Fibroblast of the aortic adventitia (primary cell): ENCODE data around the gene SLC35F3. TPM values are rescaled to one million over a fixed set of nuclear protein-coding genes. Genes with fewer than 3 reads are reported as not detected.

Experiments
- DNase-seq: peaks from one replicate; pipeline ENCODE4 v3.0.0-alpha.2; 2010; ENCODE audit warnings: low read depth
- H3K4me3 ChIP-seq: 2 replicates; pipeline ENCODE4 v1.5.1; 2011; ENCODE audit warnings: low read depth, mild to moderate bottlenecking, control low read depth, low read length, moderate library complexity
- total RNA-seq: library from RNA; depleted of rRNA; stranded (reverse); fragments of >200 nt; gene quantifications from 2 replicates; pipeline ENCODE4 v1.2.3, GENCODE V29; 2012; ENCODE audit warnings: low replicate concordance
- TF ChIP-seq, protein P1 (sequence below): IDR thresholded peaks from 2 replicates; pipeline ENCODE4 v1.5.1; 2011; ENCODE audit warnings: mild to moderate bottlenecking, low read length, control low read depth, inconsistent platforms; ENCODE audit not compliant: insufficient read depth

Gene SLC35F3
- total RNA-seq, 1 donor = not detected

GRCh38 chr1:234164098-234164709 lies 259.7 kb downstream of the SLC35F3 start:
- no peak overlapping the region for H3K4me3 ChIP-seq
- DNase-seq = no peak
- TF ChIP-seq, protein P1, sequence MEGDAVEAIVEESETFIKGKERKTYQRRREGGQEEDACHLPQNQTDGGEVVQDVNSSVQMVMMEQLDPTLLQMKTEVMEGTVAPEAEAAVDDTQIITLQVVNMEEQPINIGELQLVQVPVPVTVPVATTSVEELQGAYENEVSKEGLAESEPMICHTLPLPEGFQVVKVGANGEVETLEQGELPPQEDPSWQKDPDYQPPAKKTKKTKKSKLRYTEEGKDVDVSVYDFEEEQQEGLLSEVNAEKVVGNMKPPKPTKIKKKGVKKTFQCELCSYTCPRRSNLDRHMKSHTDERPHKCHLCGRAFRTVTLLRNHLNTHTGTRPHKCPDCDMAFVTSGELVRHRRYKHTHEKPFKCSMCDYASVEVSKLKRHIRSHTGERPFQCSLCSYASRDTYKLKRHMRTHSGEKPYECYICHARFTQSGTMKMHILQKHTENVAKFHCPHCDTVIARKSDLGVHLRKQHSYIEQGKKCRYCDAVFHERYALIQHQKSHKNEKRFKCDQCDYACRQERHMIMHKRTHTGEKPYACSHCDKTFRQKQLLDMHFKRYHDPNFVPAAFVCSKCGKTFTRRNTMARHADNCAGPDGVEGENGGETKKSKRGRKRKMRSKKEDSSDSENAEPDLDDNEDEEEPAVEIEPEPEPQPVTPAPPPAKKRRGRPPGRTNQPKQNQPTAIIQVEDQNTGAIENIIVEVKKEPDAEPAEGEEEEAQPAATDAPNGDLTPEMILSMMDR = no peak

DNA sequence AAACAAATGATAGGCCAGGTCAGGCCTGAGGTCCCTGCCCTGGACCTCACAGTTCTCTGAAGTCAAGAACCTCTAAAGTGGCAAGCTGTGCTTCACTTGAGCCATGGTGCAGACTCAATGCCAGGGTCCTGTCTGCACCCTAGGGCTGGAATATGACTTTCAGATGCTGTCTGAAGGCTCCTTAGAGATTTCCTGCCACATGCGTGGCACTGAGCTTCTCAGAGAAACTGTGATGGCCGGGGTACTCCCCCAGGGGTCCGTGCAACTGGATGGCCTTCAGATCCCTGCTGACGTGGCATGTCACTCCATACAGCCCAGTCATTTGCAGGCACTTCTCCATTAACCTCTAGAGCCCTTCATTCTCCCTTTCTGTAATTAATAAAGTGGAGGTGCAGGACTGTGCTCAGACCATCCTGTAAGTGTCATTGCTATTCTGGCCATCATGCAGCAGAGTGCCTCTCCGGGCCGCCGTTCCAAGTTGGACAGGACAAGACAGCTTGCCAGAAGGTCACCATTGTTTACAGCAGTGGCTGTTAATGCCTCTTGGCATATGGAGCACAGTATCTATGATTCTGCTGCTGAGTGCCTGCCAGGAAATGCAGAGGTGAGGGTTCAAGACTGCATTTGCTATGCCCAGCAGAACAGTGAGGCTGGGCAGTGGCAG lies 263.7 kb downstream of the SLC35F3 start:
- TF ChIP-seq, protein P1 = no peak
- DNase-seq = no peak
- no peak overlapping the region for H3K4me3 ChIP-seq

DNA sequence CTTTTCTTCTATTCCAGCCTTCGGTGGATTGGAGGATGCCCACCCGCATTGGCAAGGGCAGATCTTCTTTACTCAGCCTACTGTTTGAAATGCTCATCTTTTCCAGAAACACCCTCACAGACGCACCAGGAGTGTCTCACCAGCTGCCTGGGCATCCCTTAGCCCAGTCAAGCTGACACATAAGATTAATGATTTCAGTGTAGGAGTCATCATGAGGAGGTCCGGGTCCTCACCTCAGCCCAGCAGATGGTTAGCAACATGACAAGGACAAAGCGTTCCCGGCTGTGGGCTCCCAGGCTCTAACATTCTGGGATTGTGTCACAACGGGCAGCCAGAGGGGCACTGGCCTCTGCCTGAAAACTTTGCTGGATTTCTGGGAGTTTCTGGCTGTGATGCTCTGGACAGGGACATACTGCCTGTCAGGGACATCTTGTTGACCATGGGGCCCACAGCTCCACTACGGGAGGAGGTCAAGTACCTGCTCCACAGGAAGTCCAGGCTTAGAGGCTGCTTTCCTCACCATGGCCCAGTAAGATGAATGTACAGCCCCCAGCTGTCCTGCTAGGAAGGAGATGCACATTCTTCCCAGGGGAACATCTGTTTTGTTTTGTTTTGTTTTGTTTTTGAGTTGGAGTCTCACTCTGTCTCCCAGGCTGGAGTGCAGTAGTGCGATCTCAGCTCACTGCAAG lies 264.8 kb downstream of the SLC35F3 start:
- no peak for DNase-seq
- TF ChIP-seq, protein P1 = no peak
- H3K4me3 ChIP-seq = no peak overlapping the region

GRCh38 chr1:234170067-234170466 lies 265.6 kb downstream of the SLC35F3 start:
- DNase-seq = no peak
- no peak overlapping the region for H3K4me3 ChIP-seq
- TF ChIP-seq, protein P1 = no peak

DNA sequence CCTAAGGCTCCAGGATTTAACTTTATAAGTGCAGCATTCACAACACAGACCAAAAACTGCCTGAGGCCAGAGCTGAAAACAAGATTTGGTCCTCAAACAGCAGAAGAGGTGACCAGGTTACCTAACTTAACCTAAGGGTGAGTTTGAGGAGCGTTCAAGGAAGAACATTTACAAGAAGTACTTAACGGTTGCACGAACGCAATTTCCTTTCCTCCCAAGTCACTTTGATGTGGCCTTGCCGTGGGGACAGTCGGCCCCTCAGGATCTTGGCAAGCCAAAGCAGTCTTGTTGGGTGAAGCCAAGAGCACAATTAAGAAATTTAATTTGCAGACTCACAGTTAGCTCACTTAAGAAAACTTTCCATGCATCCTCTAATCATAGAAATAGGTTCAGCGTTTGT lies 266.1 kb downstream of the SLC35F3 start:
- TF ChIP-seq, protein P1 = no peak
- H3K4me3 ChIP-seq = no peak overlapping the region
- no peak for DNase-seq

DNA sequence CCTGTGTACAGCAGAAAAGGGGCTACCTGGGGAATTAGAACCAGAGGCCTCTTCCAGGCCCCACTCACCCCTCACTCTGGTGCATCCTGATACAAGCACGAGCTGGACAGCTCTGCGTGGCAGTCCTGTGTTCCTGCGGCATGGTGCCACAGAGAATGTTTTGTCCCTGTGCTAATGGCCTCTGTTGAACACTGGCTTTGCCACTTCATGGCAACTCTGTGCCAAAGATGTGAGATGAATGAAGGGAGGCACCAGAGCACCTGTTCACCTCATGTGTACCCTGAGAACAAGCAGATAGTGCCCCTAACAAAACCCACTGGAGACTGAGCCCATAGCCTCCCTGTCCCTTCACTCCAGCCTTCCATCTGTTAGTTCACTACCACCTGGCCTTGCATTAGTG lies 269.5 kb downstream of the SLC35F3 start:
- DNase-seq = no peak
- TF ChIP-seq, protein P1 = no peak
- no peak overlapping the region for H3K4me3 ChIP-seq
